ENCODE data around the gene LTBP1.

Gene LTBP1

GRCh38 chr2:33275689-33276444 lies 329.1 kb downstream of the LTBP1 start:
- DNase-seq: peak; percentile 18

GRCh38 chr2:33277002-33277426 lies 330.3 kb downstream of the LTBP1 start:
- no peak for DNase-seq

GRCh38 chr2:33278245-33278943 lies 331.6 kb downstream of the LTBP1 start:
- no peak for DNase-seq

- DNase-seq: no peak
These were observed 337.5 kb downstream of the LTBP1 start for GRCh38 chr2:33284287-33284686.

- DNase-seq: no peak
These were observed 340.8 kb downstream of the LTBP1 start for GRCh38 chr2:33287507-33288005.

GRCh38 chr2:33288011-33288410 lies 341.3 kb downstream of the LTBP1 start:
- no peak for DNase-seq

- no peak for DNase-seq
These were observed 343.2 kb downstream of the LTBP1 start for GRCh38 chr2:33289961-33290360.

GRCh38 chr2:33291278-33292013 lies 344.7 kb downstream of the LTBP1 start:
- DNase-seq: no peak

- no peak for DNase-seq
These were observed 345.3 kb downstream of the LTBP1 start for GRCh38 chr2:33292063-33292462.

GRCh38 chr2:33292981-33293595 lies 346.3 kb downstream of the LTBP1 start:
- no peak for DNase-seq

- DNase-seq: no peak
These were observed 351.5 kb downstream of the LTBP1 start for GRCh38 chr2:33298233-33298632.

GRCh38 chr2:33301355-33301754 lies 354.6 kb downstream of the LTBP1 start:
- no peak for DNase-seq

- DNase-seq: no peak
These were observed 355.6 kb downstream of the LTBP1 start for GRCh38 chr2:33302348-33302747.

- DNase-seq: no peak
These were observed 357.5 kb downstream of the LTBP1 start for GRCh38 chr2:33304032-33304864.

GRCh38 chr2:33307659-33308270 lies 361.0 kb downstream of the LTBP1 start:
- no peak for DNase-seq

GRCh38 chr2:33312355-33312754 lies 365.6 kb downstream of the LTBP1 start:
- no peak for DNase-seq

GRCh38 chr2:33313039-33313438 lies 366.3 kb downstream of the LTBP1 start:
- no peak for DNase-seq

GRCh38 chr2:33314541-33314940 lies 367.8 kb downstream of the LTBP1 start:
- DNase-seq: no peak

GRCh38 chr2:33316328-33316727 lies 369.6 kb downstream of the LTBP1 start:
- DNase-seq: no peak

GRCh38 chr2:33317369-33318007 lies 370.7 kb downstream of the LTBP1 start:
- DNase-seq: no peak

- DNase-seq: no peak
These were observed 371.7 kb downstream of the LTBP1 start for GRCh38 chr2:33318456-33318855.

All from effector CD4-positive, alpha-beta T cell (primary cell).